IMR-90 (cell line): ENCODE data around the gene NOM1. TPM values are rescaled to one million over a fixed set of nuclear protein-coding genes. Genes with fewer than 3 reads are reported as not detected.

ENCODE experiments used
- ATAC-seq: fragments of 200-7000 bp; cut with Tn5 transposase; 2 replicates; pipeline ENCODE4 v1.9.1; 2020; ENCODE audit warnings: low read depth, mild to moderate bottlenecking, moderate library complexity
- BruUV-seq: library from RNA; stranded (reverse); fragments of 400-500 nt; replicated peaks from 2 replicates; lab custom pipeline; 2021; lab: Mats Ljungman, UMichigan
- CTCF ChIA-PET: fragments of 300-600 bp; formaldehyde crosslinking; extraction: SDS; loops from one replicate; lab custom pipeline; 2021; ENCODE audit warnings: antibody characterized with exemption; lab: Yijun Ruan, JAX
- POLR2A ChIA-PET: fragments of 300-600 bp; sonication (Branson Sonifier 250); formaldehyde crosslinking; loops from one replicate; lab custom pipeline; 2022; ENCODE audit warnings: antibody characterized with exemption; ENCODE audit not compliant: unreplicated experiment; lab: Charles Lee
- DNase-seq: peaks from one replicate; pipeline ENCODE4 v3.0.0; 2013
- H2AFZ ChIP-seq: replicated peaks from 2 replicates; pipeline ENCODE3; 2013; ENCODE audit warnings: low read length, mild to moderate bottlenecking; ENCODE audit not compliant: poor library complexity
- H2AK5ac ChIP-seq: 2 replicates; pipeline ENCODE4 v1.6.1; 2013; ENCODE audit warnings: low read depth, low read length, inconsistent platforms
- H2AK9ac ChIP-seq: replicated peaks from 2 replicates; pipeline ENCODE3; 2013; ENCODE audit warnings: mild to moderate bottlenecking, low read depth, low read length, moderate library complexity; ENCODE audit not compliant: poor library complexity
- H2BK120ac ChIP-seq: 2 replicates; pipeline ENCODE4 v1.6.1; 2013; ENCODE audit warnings: low read depth, low read length, inconsistent platforms
- H2BK15ac ChIP-seq: 3 replicates; pipeline ENCODE4 v1.6.1; 2013; ENCODE audit warnings: low read depth, low read length, inconsistent platforms
- H2BK20ac ChIP-seq: 2 replicates; pipeline ENCODE4 v1.6.1; 2013; ENCODE audit warnings: low read depth, mild to moderate bottlenecking, inconsistent platforms, low read length, moderate library complexity
- H2BK5ac ChIP-seq: 2 replicates; pipeline ENCODE4 v1.6.1; 2013; ENCODE audit warnings: mild to moderate bottlenecking, low read depth, low read length, inconsistent platforms; ENCODE audit not compliant: poor library complexity, severe bottlenecking
- H3K14ac ChIP-seq: replicated peaks from 2 replicates; pipeline ENCODE4 v1.6.1; 2013; ENCODE audit warnings: low read depth, low read length, inconsistent platforms
- H3K18ac ChIP-seq: 2 replicates; pipeline ENCODE4 v1.6.1; 2013; ENCODE audit warnings: low read depth, low read length, control low read depth
- H3K23ac ChIP-seq: 2 replicates; pipeline ENCODE4 v1.6.1; 2013; ENCODE audit warnings: low read depth, low read length, inconsistent platforms
- H3K27ac ChIP-seq: 2 replicates; pipeline ENCODE4 v1.5.1; 2013; ENCODE audit warnings: mild to moderate bottlenecking, control low read depth, low read length; ENCODE audit not compliant: insufficient read depth
- H3K27me3 ChIP-seq: 2 replicates; pipeline ENCODE4 v1.6.1; 2013; ENCODE audit warnings: low read length; ENCODE audit not compliant: control insufficient read depth, insufficient read depth
- H3K36me3 ChIP-seq: 2 replicates; pipeline ENCODE4 v1.6.1; 2013; ENCODE audit warnings: low read length, mixed read lengths; ENCODE audit not compliant: control insufficient read depth, insufficient read depth
- H3K4ac ChIP-seq: 2 replicates; pipeline ENCODE4 v1.6.1; 2013; ENCODE audit warnings: low read depth, low read length, inconsistent platforms
- H3K4me1 ChIP-seq: 2 replicates; pipeline ENCODE4 v1.6.1; 2013; ENCODE audit warnings: low read length, mixed read lengths; ENCODE audit not compliant: control insufficient read depth, insufficient read depth
- H3K4me2 ChIP-seq: 2 replicates; pipeline ENCODE4 v1.6.1; 2013; ENCODE audit warnings: low read depth, mild to moderate bottlenecking, control low read depth, low read length, moderate library complexity
- H3K4me3 ChIP-seq: 2 replicates; pipeline ENCODE4 v1.5.1; 2013; ENCODE audit warnings: low read depth, mild to moderate bottlenecking, control low read depth, low read length, moderate library complexity; ENCODE audit not compliant: insufficient read depth
- H3K56ac ChIP-seq: 2 replicates; pipeline ENCODE4 v1.6.1; 2013; ENCODE audit warnings: low read length, inconsistent platforms; ENCODE audit not compliant: insufficient read depth; ENCODE audit errors: extremely low read depth
- H3K79me1 ChIP-seq, 2 experiments: 2 replicates each; pipeline ENCODE4 v1.6.1; 2013; ENCODE audit warnings: low read length in 2 of 2, inconsistent platforms in 1 of 2, low read depth in 1 of 2
- H3K9ac ChIP-seq: 2 replicates; pipeline ENCODE4 v1.6.1; 2013; ENCODE audit warnings: low read depth, low read length, control low read depth
- H3K9me1 ChIP-seq: 2 replicates; pipeline ENCODE4 v1.6.1; 2013; ENCODE audit warnings: low read length, inconsistent platforms; ENCODE audit not compliant: insufficient read depth
- H3K9me3 ChIP-seq: 2 replicates; pipeline ENCODE4 v1.6.1; 2013; ENCODE audit warnings: low read length; ENCODE audit not compliant: control insufficient read depth, insufficient read depth
- H4K20me1 ChIP-seq: 2 replicates; pipeline ENCODE4 v1.6.1; 2013; ENCODE audit warnings: low read length, inconsistent platforms; ENCODE audit not compliant: insufficient read depth
- H4K5ac ChIP-seq: 2 replicates; pipeline ENCODE4 v1.6.1; 2013; ENCODE audit warnings: mild to moderate bottlenecking, low read depth, low read length, control low read depth
- H4K8ac ChIP-seq, 2 experiments: 2 replicates each; pipeline ENCODE4 v1.6.1; 2013; ENCODE audit warnings: low read depth in 2 of 2, low read length in 2 of 2, control low read depth in 1 of 2, inconsistent platforms in 1 of 2
- H4K91ac ChIP-seq: 2 replicates; pipeline ENCODE4 v1.6.1; 2013; ENCODE audit warnings: low read depth, low read length, inconsistent platforms; ENCODE audit not compliant: insufficient read depth
- CHD1 ChIP-seq: IDR thresholded peaks from 2 replicates; pipeline ENCODE4 v1.6.1; 2012; ENCODE audit warnings: low read depth, low read length, improper control_type of control experiment
- FOS ChIP-seq: fragments of 150-350 bp; IDR thresholded peaks from 2 replicates; pipeline ENCODE4 v1.6.1; 2016; ENCODE audit warnings: low read depth, low read length
- MXI1 ChIP-seq: IDR thresholded peaks from 2 replicates; pipeline ENCODE4 v1.6.1; 2012; ENCODE audit warnings: low read depth, mild to moderate bottlenecking, low read length, moderate library complexity, borderline replicate concordance
- NFE2L2 ChIP-seq: fragments of 150-350 bp; IDR thresholded peaks from 2 replicates; pipeline ENCODE4 v1.6.1; 2016; ENCODE audit warnings: low read depth, mild to moderate bottlenecking, low read length
- RAD21 ChIP-seq: IDR thresholded peaks from 2 replicates; pipeline ENCODE4 v1.6.1; 2012; ENCODE audit warnings: low read length, improper control_type of control experiment
- SMC3 ChIP-seq: fragments of 150-350 bp; IDR thresholded peaks from 2 replicates; pipeline ENCODE4 v1.6.1; 2016; ENCODE audit warnings: low read depth, mild to moderate bottlenecking, antibody characterized with exemption, low read length, moderate library complexity
- WGBS, 2 experiments: methylation state at CpG; one replicate each; pipeline versions ENCODE4 v1.1.5 to v1.1.7; 2013; ENCODE audit warnings: missing lambda C conversion rate in 2 of 2; ENCODE audit not compliant: insufficient read length in 1 of 2; ENCODE audit errors: extremely low coverage in 2 of 2; 5-methylcytosine and 5-hydroxymethylcytosine counted together
- dilution Hi-C: fragments of 300-500 bp; cut with HindIII; formaldehyde crosslinking; loops from one replicate; pipeline ENCODE4 v1.14.3; 2018; ENCODE audit warnings: low sequenced_read_pairs; ENCODE audit not compliant: unreplicated experiment
- in situ Hi-C: fragments of 300-500 bp; cut with MboI; formaldehyde crosslinking; loops from 3 replicates; pipeline ENCODE4 v1.14.3; 2019; ENCODE audit warnings: low sequenced_read_pairs, inconsistent platforms, mixed read lengths
- intact Hi-C: fragments of 100-400 bp; cut with micrococcal nuclease; formaldehyde crosslinking; loops from 2 replicates; pipeline ENCODE4 v1.10.0; 2022
- polyA plus RNA-seq, 3 experiments: library from polyadenylated mRNA; depleted of rRNA; stranded (reverse); fragments of >200 nt; gene quantifications; 2 replicates each; pipeline ENCODE4 v1.2.3, GENCODE V29; 2012; ENCODE audit warnings: low replicate concordance in 1 of 3
- total RNA-seq: library from RNA; depleted of rRNA; stranded (reverse); fragments of >200 nt; gene quantifications from 2 replicates; pipeline ENCODE4 v1.2.3, GENCODE V29; 2012
- TF ChIP-seq, protein P1 (sequence below): conservative IDR thresholded peaks from 2 replicates; pipeline ENCODE4 v1.5.1; 2012; ENCODE audit warnings: mild to moderate bottlenecking, low read depth, low read length, improper control_type of control experiment

NOM1 gene
- total and polyA plus RNA-seq, 2 of the 4 experiments (the other 2 are of a cell fraction) = 15.3 to 15.4 TPM

- H4K5ac ChIP-seq = no peak overlapping the region
- H3K23ac ChIP-seq = no peak overlapping the region
- no peak overlapping the region for H3K4ac ChIP-seq
- in situ Hi-C loops (no loop called here), intact Hi-C loops (no loop called here), dilution Hi-C loops (no loop called here)
- POLR2A ChIA-PET = no interaction called here
- no peak overlapping the region for H3K27ac ChIP-seq
- no peak overlapping the region for H4K91ac ChIP-seq
- 4% methylated on average over 15 of the region's 48 CpGs; no CpG with 5 or more reads in 1 of the 2 experiments for WGBS, 2 experiments
- H3K4me2 ChIP-seq = no peak overlapping the region
- no peak overlapping the region for H3K4me3 ChIP-seq
- no peak overlapping the region for H2BK120ac ChIP-seq
- no peak overlapping the region for H2BK15ac ChIP-seq
- H3K9ac ChIP-seq = no peak overlapping the region
- H2BK5ac ChIP-seq = no peak overlapping the region
- no peak overlapping the region for H3K14ac ChIP-seq
- no peak overlapping the region for H3K56ac ChIP-seq
- no TSS peak for BruUV-seq
- no peaks in the 10 kb centered on the region for H4K20me1 ChIP-seq
- H2AK9ac ChIP-seq = no peak overlapping the region
- no peak overlapping the region for H4K8ac ChIP-seq
- H2AK5ac ChIP-seq = no peak overlapping the region
- H3K4me1 ChIP-seq = no peaks in the 10 kb centered on the region
- H3K18ac ChIP-seq = no peak overlapping the region
- no peak overlapping the region for H2BK20ac ChIP-seq
- no peaks in the 10 kb centered on the region for H3K79me1 ChIP-seq
- ATAC-seq = no peak
- H3K36me3 ChIP-seq = no peaks in the 10 kb centered on the region
- no peaks in the 10 kb centered on the region for H3K9me1 ChIP-seq
- H3K9me3 ChIP-seq = peaks cover 7% of the 10 kb centered on the region; the same call in 1 of the 2 replicates
- CTCF ChIA-PET = no interaction called here
- no peak for DNase-seq
- peaks cover 98% of the 10 kb centered on the region for H3K27me3 ChIP-seq
- H2AFZ ChIP-seq = no peak overlapping the region
- no peak for TF ChIP-seq MXI1
- TF ChIP-seq CHD1 = no peak
- no peak for TF ChIP-seq NFE2L2
- TF ChIP-seq, protein P1, sequence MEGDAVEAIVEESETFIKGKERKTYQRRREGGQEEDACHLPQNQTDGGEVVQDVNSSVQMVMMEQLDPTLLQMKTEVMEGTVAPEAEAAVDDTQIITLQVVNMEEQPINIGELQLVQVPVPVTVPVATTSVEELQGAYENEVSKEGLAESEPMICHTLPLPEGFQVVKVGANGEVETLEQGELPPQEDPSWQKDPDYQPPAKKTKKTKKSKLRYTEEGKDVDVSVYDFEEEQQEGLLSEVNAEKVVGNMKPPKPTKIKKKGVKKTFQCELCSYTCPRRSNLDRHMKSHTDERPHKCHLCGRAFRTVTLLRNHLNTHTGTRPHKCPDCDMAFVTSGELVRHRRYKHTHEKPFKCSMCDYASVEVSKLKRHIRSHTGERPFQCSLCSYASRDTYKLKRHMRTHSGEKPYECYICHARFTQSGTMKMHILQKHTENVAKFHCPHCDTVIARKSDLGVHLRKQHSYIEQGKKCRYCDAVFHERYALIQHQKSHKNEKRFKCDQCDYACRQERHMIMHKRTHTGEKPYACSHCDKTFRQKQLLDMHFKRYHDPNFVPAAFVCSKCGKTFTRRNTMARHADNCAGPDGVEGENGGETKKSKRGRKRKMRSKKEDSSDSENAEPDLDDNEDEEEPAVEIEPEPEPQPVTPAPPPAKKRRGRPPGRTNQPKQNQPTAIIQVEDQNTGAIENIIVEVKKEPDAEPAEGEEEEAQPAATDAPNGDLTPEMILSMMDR = no peak
- TF ChIP-seq FOS = no peak
- TF ChIP-seq SMC3 = no peak
- no peak for TF ChIP-seq RAD21
Observed at GRCh38 chr7:157017603-157018327, 68.3 kb downstream of the NOM1 start.
